B cell (primary cell): ENCODE data around the gene GIPC1. TPM values are rescaled to one million over a fixed set of nuclear protein-coding genes. Genes with fewer than 3 reads are reported as not detected.

Experiments
- ATAC-seq: fragments of 200-7000 bp; cut with Tn5 transposase; one replicate; pipeline ENCODE4 v1.10.0; 2021; ENCODE audit warnings: low read depth, mild to moderate bottlenecking, moderate number of reproducible peaks, moderate library complexity
- CTCF ChIA-PET: fragments of 350-600 bp; sonication (Branson Sonifier 250); formaldehyde crosslinking; loops from one replicate; lab custom pipeline; 2021; ENCODE audit warnings: antibody characterized with exemption, inconsistent platforms; lab: Charles Lee
- POLR2A ChIA-PET: fragments of 350-600 bp; sonication (Branson Sonifier 250); formaldehyde crosslinking; loops from one replicate; lab custom pipeline; 2021; ENCODE audit warnings: antibody characterized with exemption; lab: Charles Lee
- DNase-seq: peaks from one replicate; pipeline ENCODE4 v3.0.0; 2013
- H2AFZ ChIP-seq: 2 replicates; pipeline ENCODE4 v1.6.1; 2012; ENCODE audit warnings: mild to moderate bottlenecking, low read depth, low read length; ENCODE audit not compliant: insufficient read depth, poor library complexity, severe bottlenecking
- H3K27ac ChIP-seq, 2 donors: 1 replicate in 1 of 2; 2 replicates in 1 of 2; pipeline ENCODE4 v1.5.1; 2012 to 2013; ENCODE audit warnings: low read length in 2 of 2, mild to moderate bottlenecking in 2 of 2, moderate library complexity in 1 of 2
- H3K27me3 ChIP-seq, 4 experiments: fragments of 200-600 bp in 1 of 4; sonication (generic) in 1 of 4; replicated peaks in 1 of 4; 1 replicate in 2 of 4; 2 replicates in 2 of 4; pipeline versions ENCODE4 v1.6.1 to v1.7.0; 2013 to 2016; ENCODE audit warnings: low read length in 3 of 4, mild to moderate bottlenecking in 2 of 4, mixed read lengths in 1 of 4, moderate library complexity in 1 of 4; ENCODE audit not compliant: insufficient read depth in 4 of 4, control insufficient read depth in 3 of 4; ENCODE audit errors: control extremely low read depth in 1 of 4
- H3K36me3 ChIP-seq, 2 experiments: replicated peaks in 1 of 2; 1 replicate in 1 of 2; 2 replicates in 1 of 2; pipeline versions ENCODE4 v1.6.1 to v1.7.1; 2013; ENCODE audit warnings: low read length in 1 of 2; ENCODE audit not compliant: insufficient read depth in 2 of 2, control insufficient read depth in 1 of 2; ENCODE audit errors: control extremely low read depth in 1 of 2, extremely low read depth in 1 of 2
- H3K4me1 ChIP-seq, 2 donors: fragments of 200-600 bp in 1 of 2; sonication (generic) in 1 of 2; 1 replicate in 1 of 2; 2 replicates in 1 of 2; pipeline versions ENCODE4 v1.5.1 to v1.6.1; 2013 to 2017; ENCODE audit warnings: low read length in 2 of 2; ENCODE audit not compliant: control insufficient read depth in 2 of 2, insufficient read depth in 2 of 2
- H3K4me2 ChIP-seq: replicated peaks from 2 replicates; pipeline ENCODE3; 2012; ENCODE audit warnings: mild to moderate bottlenecking, low read depth, low read length; ENCODE audit not compliant: poor library complexity, severe bottlenecking
- H3K4me3 ChIP-seq, 5 experiments: fragments of 200-600 bp in 1 of 5; sonication (generic) in 1 of 5; 1 replicate in 3 of 5; 2 replicates in 2 of 5; pipeline versions ENCODE4 v1.5.1 to v1.7.0; 2011 to 2016; ENCODE audit warnings: low read length in 4 of 5, mild to moderate bottlenecking in 4 of 5, low read depth in 2 of 5, control low read depth in 1 of 5, moderate library complexity in 1 of 5; ENCODE audit not compliant: insufficient read depth in 1 of 5; ENCODE audit errors: control extremely low read depth in 1 of 5, extremely low read depth in 1 of 5
- H3K79me2 ChIP-seq: fragments of 200-600 bp; sonication (generic); one replicate; pipeline ENCODE4 v1.6.0; 2016; ENCODE audit warnings: low read length; ENCODE audit not compliant: control insufficient read depth, insufficient read depth
- H3K9ac ChIP-seq: fragments of 200-600 bp; sonication (generic); 2 replicates; pipeline ENCODE4 v1.6.1; 2017; ENCODE audit warnings: mild to moderate bottlenecking, low read length, moderate library complexity
- H3K9me3 ChIP-seq, 3 donors: one replicate each; pipeline versions ENCODE4 v1.6.1 to v1.7.1; 2013; ENCODE audit warnings: low read length in 2 of 3; ENCODE audit not compliant: control insufficient read depth in 2 of 3, insufficient read depth in 1 of 3; ENCODE audit errors: control extremely low read depth in 1 of 3
- H4K20me1 ChIP-seq: 2 replicates; pipeline ENCODE4 v1.6.0; 2012; ENCODE audit warnings: mild to moderate bottlenecking, low read length; ENCODE audit not compliant: insufficient read depth, control insufficient read depth, poor library complexity, severe bottlenecking
- H3K27ac Mint-ChIP-seq: one replicate; pipeline ENCODE4 v1.8.0; 2021; ENCODE audit warnings: mixed read lengths
- H3K27me3 Mint-ChIP-seq: one replicate; pipeline ENCODE4 v1.8.0; 2021; ENCODE audit warnings: mixed read lengths
- H3K4me1 Mint-ChIP-seq: one replicate; pipeline ENCODE4 v1.8.0; 2021; ENCODE audit warnings: mixed read lengths
- H3K4me3 Mint-ChIP-seq: one replicate; pipeline ENCODE4 v1.8.0; 2021; ENCODE audit warnings: mixed read lengths
- H3K9me3 Mint-ChIP-seq: one replicate; pipeline ENCODE4 v1.8.0; 2022; ENCODE audit warnings: mixed read lengths; ENCODE audit not compliant: insufficient read depth
- EZH2 ChIP-seq: IDR thresholded peaks from 2 replicates; pipeline ENCODE4 v1.6.1; 2012; ENCODE audit warnings: borderline replicate concordance, low read depth, mild to moderate bottlenecking, moderate library complexity, low read length; ENCODE audit not compliant: insufficient read depth, poor library complexity, severe bottlenecking
- WGBS: methylation state at CpG from one replicate; pipeline ENCODE4 v1.1.5; 2013; ENCODE audit warnings: missing lambda C conversion rate; ENCODE audit not compliant: insufficient coverage; 5-methylcytosine and 5-hydroxymethylcytosine counted together
- intact Hi-C: fragments of 100-400 bp; cut with micrococcal nuclease; formaldehyde crosslinking; loops from one replicate; pipeline ENCODE4 v1.10.0; 2022
- polyA plus RNA-seq: library from polyadenylated mRNA; depleted of rRNA; stranded (reverse); fragments of >200 nt; gene quantifications from 2 replicates; pipeline ENCODE4 v1.2.3, GENCODE V29; 2012
- total RNA-seq, 2 donors: library from RNA; stranded (reverse); fragments of 120-200 nt in 1 of 2; gene quantifications; 1 replicate in 1 of 2; 2 replicates in 1 of 2; pipeline versions ENCODE4 v1.2.3 to v1.2.4, GENCODE V29; 2013 to 2022
- TF ChIP-seq, protein P1 (sequence below): fragments of 200-600 bp; IDR thresholded peaks from one replicate; pipeline ENCODE4 v1.8.0; 2022; ENCODE audit warnings: antibody characterized with exemption, mild to moderate bottlenecking

Gene GIPC1
- total and polyA plus RNA-seq, 2 donors (not counting 1 experiment from before 2014, with no cell fraction given), result 11.3 to 12.0 TPM

DNA sequence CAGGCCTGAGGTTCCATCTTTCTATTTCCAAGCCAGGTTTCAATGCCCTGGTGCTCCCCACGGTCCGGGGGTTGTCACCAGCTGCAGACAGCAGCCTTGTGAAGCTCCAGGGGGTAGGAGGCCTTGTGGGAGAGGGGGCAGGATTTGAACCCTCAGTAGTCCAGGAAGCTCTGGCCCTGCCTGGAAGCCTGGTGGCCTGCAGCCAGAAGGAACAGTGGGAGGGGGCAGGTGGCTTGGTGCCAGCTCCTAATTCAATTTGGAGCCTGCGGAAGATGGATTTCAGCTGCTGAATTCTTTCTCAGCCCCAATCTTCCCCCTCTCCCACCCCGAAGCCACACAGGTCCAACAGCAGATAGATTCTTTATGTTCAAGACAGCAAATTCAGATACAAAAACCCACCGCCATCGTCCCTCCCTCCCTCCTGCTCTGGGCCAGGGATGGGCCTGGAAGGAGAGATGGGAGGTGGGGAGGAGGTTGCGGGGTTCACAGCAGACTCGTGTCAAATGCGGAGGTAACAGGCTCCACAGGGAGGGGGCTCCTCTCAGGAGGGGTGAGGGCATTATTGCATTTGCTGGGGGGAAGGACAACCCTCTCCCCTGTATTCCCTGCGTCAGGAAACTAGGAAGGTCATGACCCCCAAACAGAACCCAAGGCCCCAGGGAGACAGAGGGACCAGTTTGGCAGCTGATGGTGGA lies 18.4 kb downstream of the GIPC1 start:
- peaks cover 22% of the 10 kb centered on the region for H3K4me1 Mint-ChIP-seq
- intact Hi-C loops, result no loop called here
- H3K4me1 ChIP-seq, result peaks cover 22 to 25% of the 10 kb centered on the region in 2 donors
- POLR2A ChIA-PET, result no interaction called here
- H3K4me3 ChIP-seq, result no peak overlapping the region
- no peaks in the 10 kb centered on the region for H4K20me1 ChIP-seq
- no peaks in the 10 kb centered on the region for H3K9me3 Mint-ChIP-seq
- H3K27ac ChIP-seq, result no peak overlapping the region
- no peak for DNase-seq
- H3K36me3 ChIP-seq, result no peaks in the 10 kb centered on the region
- no peak for ATAC-seq
- peaks cover 28% of the 10 kb centered on the region for H3K27me3 Mint-ChIP-seq
- CTCF ChIA-PET, result interaction anchor here (0.6 to 1.8 kb wide), 6 partner anchors 10 to 842 kb away, joined by 3 to 5 read pairs (median 3); partner anchors contain the start of gene ASF1B
- H3K4me2 ChIP-seq, result no peak overlapping the region
- H3K9me3 ChIP-seq, result peaks cover 0 to 5% (median 0%) of the 10 kb centered on the region in 3 donors
- no peak overlapping the region for H3K4me3 Mint-ChIP-seq
- H3K9ac ChIP-seq, result no peak overlapping the region
- TF ChIP-seq, protein P1, sequence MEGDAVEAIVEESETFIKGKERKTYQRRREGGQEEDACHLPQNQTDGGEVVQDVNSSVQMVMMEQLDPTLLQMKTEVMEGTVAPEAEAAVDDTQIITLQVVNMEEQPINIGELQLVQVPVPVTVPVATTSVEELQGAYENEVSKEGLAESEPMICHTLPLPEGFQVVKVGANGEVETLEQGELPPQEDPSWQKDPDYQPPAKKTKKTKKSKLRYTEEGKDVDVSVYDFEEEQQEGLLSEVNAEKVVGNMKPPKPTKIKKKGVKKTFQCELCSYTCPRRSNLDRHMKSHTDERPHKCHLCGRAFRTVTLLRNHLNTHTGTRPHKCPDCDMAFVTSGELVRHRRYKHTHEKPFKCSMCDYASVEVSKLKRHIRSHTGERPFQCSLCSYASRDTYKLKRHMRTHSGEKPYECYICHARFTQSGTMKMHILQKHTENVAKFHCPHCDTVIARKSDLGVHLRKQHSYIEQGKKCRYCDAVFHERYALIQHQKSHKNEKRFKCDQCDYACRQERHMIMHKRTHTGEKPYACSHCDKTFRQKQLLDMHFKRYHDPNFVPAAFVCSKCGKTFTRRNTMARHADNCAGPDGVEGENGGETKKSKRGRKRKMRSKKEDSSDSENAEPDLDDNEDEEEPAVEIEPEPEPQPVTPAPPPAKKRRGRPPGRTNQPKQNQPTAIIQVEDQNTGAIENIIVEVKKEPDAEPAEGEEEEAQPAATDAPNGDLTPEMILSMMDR, result no peak
- no peak for TF ChIP-seq EZH2
- no peak overlapping the region for H2AFZ ChIP-seq
- H3K27ac Mint-ChIP-seq, result no peak overlapping the region
- peaks cover 0 to 24% (median 12%) of the 10 kb centered on the region in 4 experiments for H3K27me3 ChIP-seq
- H3K79me2 ChIP-seq, result no peaks in the 10 kb centered on the region
- 84% methylated on average over 3 of the region's 10 CpGs for WGBS

DNA sequence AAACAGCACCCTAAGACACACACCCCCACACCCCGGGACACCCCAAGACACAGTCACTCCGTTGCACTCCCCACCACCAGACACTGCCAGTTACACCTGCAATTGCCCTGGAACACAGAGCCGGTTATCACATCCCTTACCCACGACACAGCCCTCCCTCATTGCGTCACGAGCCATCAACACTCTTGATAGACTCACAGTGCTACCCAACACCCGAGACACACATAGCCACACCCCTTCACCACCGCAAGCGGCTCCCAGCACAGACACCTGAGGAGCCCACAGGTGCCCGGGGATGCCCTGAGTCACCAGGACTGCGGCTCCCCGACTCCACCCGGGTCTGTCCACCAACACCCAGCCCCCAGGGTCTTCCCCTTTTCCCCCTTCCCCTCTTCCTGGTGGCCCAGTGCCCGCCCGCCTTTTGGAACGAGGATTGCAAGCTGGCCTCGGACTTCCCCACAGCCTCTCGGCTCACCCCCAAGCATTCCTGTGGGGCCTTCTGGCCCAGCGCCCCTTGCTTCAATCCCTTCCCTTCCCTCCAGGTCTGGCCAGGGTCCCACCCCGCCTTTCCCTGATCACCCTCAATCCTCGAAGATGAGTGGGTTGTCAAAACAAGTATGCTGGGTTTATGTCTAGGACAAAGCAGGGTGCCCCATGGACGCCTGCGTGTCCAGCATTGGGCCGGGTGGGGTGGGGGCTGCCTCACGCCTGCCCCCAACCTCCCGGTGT lies 19.1 kb downstream of the GIPC1 start:
- Mint-ChIP-seq H3K4me3 (no peak overlapping the region), H3K9me3 (no peaks in the 10 kb centered on the region), H3K4me1 (peaks cover 27% of the 10 kb centered on the region), H3K27me3 (peaks cover 28% of the 10 kb centered on the region), H3K27ac (no peak overlapping the region)
- POLR2A ChIA-PET, result no interaction called here
- CTCF ChIA-PET, result interaction anchor here (0.6 to 1.8 kb wide), 4 partner anchors 10 to 340 kb away, joined by 3 to 5 read pairs (median 4); partner anchors contain the start of gene ASF1B
- no peak overlapping the region for H3K27ac ChIP-seq
- H3K9ac ChIP-seq, result no peak overlapping the region
- H3K4me2 ChIP-seq, result no peak overlapping the region
- H3K4me1 ChIP-seq, result peaks cover 30 to 32% of the 10 kb centered on the region in 2 donors
- ATAC-seq (no peak), DNase-seq (peak; percentile 25)
- H2AFZ ChIP-seq, result no peak overlapping the region
- peaks cover 0 to 6% (median 0%) of the 10 kb centered on the region in 3 donors for H3K9me3 ChIP-seq
- intact Hi-C loops, result no loop called here
- 83% methylated on average over 26 of the region's 26 CpGs for WGBS
- no peaks in the 10 kb centered on the region for H3K79me2 ChIP-seq
- H4K20me1 ChIP-seq, result peaks cover 3% of the 10 kb centered on the region
- H3K27me3 ChIP-seq, result peaks cover 0 to 28% (median 14%) of the 10 kb centered on the region in 4 experiments
- H3K4me3 ChIP-seq, result no peak overlapping the region
- TF ChIP-seq EZH2, result no peak
- TF ChIP-seq, protein P1, result no peak
- H3K36me3 ChIP-seq, result no peaks in the 10 kb centered on the region
